Stimulated activated CD8-positive, alpha-beta memory T cell treated with anti-CD3 and anti-CD28 coated beads, Interleukin-7, amount 100 ng/mL, for 48 hours (primary cell): ENCODE measurements around the gene LONP1.
"Not testable (repeated sequence)": the region's sequence is repeated elsewhere in the genome, so short reads cannot be mapped to it uniquely, and the experiment has no call there.

Source experiments
- DNase-seq, 2 donors: peaks; one replicate each; pipeline ENCODE4 v3.0.0-alpha.2; 2020; ENCODE audit warnings: low read depth in 1 of 2; ENCODE audit errors: extremely low read depth in 1 of 2

Gene LONP1, protein sequence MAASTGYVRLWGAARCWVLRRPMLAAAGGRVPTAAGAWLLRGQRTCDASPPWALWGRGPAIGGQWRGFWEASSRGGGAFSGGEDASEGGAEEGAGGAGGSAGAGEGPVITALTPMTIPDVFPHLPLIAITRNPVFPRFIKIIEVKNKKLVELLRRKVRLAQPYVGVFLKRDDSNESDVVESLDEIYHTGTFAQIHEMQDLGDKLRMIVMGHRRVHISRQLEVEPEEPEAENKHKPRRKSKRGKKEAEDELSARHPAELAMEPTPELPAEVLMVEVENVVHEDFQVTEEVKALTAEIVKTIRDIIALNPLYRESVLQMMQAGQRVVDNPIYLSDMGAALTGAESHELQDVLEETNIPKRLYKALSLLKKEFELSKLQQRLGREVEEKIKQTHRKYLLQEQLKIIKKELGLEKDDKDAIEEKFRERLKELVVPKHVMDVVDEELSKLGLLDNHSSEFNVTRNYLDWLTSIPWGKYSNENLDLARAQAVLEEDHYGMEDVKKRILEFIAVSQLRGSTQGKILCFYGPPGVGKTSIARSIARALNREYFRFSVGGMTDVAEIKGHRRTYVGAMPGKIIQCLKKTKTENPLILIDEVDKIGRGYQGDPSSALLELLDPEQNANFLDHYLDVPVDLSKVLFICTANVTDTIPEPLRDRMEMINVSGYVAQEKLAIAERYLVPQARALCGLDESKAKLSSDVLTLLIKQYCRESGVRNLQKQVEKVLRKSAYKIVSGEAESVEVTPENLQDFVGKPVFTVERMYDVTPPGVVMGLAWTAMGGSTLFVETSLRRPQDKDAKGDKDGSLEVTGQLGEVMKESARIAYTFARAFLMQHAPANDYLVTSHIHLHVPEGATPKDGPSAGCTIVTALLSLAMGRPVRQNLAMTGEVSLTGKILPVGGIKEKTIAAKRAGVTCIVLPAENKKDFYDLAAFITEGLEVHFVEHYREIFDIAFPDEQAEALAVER

DNA sequence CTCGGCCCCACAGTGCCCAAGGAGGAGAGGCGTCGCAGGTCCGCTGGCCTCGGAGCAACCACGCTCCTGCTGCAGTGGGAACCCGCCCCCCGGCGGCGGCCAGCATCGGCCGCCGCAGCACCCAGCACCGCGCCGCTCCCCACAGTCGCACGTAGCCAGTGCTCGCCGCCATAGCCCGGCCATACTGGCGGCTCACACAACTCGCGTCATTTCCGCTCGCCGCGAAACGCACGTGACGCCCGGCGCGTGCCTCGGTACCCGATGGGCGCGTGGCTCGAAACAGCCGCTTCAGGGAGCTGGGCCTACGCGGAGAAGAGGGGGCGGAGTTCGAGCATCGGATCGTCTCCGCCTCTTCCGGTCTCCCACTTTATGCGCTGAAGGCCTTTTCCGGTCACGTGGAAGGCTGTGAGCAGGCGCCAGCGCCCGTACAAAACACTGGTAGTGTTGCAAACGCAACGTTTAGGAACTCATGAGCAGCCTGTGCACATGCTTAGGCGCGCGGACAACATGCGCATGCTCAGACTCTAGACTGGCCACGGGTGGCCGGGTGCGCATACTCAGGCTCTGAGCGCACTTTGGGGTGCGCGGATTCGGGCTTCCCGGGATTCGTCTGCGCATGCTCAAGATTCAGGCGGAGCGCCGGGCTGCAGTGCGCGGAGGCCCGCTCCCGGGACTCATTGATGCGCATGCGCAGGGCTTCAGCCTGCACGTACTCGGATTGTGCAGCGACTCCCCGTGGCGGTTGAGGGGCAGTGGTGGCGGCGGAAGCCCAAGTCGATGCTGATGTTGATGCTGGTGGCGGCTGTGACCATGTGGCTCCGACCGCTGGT lies at the start of gene LONP1, which contains the start of gene CATSPERD:
LONP1 (minus strand) TSS at position 186 of the 830 bp plus-strand sequence; CDS start at position 172, 14 bp downstream.
CATSPERD (plus strand) TSS at position 677 of the 830 bp plus-strand sequence; CDS start at position 778, 101 bp downstream.
- peak; percentile 96 for DNase-seq

DNA sequence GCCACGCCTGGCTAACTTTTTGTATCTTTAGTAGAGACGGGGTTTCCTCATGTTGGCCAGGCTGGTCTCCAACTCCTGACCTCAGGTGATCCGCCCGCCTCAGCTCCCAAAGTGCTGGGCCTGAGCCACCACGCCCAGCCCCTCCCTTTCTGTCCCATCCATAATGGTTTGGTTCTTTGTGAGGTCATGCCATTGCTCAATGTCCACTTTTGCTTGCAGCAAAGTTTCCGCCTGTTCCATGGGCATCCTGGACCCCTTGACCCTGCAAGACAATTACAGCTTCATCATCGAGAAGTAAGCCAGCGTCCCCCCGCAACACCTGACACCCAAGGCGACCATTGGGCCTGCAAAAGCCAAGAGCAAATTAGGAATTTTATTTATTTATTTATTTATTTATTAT lies 48.0 kb upstream of the LONP1 start:
- no peak for DNase-seq

DNA sequence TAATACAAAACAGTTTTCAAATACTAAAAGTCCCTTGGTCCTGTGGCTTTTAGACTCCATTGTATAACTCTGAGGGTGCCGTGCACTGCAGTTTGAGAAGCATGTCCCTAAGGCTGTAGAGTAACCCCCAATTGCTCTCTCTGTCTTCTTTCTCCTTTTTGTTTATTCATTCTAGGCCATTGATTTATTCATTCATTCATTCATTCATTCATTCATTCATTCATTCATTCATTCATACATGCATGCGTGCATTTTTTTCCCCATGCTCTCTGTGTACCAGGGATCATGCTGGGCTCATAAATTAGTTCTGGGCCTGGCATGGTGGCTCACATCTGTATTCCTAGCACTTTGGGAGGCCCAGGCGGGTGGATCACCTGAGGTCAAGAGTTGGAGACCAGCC lies 45.3 kb upstream of the LONP1 start:
- DNase-seq, result no peak

DNA sequence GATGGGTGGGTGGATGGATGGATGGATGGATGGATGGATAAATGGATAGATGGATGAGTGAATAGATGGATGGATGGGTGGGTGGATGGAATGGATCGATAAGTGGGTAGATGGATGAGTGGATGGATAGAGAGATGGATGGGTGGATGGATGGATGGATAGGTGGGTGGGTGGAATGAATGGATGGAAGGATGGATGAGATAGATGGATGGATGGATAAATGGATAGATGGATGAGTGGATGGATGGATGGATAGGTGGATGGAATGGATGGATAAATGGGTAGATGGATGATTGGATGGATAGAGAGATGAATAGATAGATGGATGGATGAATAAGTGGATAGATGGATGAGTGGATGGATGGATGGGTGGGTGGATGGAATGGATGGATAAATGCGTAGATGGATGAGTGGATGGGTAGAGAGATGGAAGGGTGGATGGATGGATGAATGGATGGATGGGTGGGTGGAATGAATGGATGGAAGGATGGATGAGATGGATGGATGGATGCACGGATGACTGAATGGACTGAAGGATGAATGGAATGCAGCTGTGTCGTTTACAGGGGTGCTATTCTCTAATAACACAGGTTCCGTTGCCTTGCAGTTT lies 42.8 kb upstream of the LONP1 start:
- DNase-seq, result no peak

DNA sequence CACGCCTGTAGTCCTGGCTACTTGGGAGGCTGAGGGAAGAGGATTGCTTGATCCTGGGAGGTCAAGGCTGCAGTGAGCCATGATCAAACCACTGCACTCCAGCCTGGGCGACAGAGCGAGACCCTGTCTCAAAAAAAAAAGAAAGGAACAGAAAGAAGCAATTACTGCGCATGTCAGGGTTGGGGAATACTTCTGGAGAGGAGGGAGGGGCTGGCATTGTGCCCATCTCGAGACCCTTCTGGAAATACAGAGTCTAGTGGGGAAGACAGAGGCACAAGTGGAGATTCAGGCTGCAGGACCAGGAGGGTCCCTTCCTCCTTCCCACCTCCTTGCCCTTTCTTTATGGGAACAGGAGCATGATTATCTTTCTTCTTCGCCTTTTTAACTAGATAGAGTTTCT lies 33.8 kb upstream of the LONP1 start:
- DNase-seq, result no peak

DNA sequence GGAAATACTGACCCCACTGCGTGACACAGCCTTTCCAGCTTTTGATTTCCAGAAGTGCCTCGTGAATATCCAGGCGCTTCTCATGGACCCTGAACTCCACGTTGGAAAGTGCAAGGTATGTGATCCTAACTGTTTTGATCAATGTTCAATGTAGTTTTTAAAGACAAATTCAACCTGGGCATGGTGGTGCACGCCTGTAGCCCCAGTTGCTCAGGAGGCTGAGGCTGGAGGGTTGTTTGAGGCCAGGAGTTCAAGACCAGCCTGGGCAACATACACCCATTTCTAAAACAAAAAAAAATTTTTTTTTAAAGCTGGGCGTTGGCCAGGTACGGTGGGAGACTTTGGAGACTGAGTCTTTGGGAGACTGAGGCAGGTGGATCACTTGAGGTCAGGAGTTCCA lies 31.8 kb upstream of the LONP1 start:
- DNase-seq, result no peak

DNA sequence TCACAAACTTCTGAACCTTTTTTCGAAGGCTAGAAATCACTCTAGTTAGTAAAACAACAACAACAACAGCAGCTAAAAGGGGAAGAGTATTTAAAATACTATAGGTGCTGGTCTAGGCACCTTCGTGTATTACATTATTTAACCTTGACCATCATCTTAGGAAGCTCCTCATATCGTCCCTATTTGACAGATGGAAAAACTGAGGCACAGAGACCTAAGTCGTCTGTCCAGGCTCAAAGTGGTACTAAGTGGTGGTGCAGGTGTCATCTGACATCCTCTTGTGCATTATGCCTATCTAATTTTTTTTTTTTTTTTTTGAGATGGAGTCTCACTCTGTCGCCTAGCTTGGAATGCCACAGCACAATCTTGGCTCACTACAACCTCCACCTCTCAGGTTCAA lies 29.6 kb upstream of the LONP1 start:
- no peak for DNase-seq

DNA sequence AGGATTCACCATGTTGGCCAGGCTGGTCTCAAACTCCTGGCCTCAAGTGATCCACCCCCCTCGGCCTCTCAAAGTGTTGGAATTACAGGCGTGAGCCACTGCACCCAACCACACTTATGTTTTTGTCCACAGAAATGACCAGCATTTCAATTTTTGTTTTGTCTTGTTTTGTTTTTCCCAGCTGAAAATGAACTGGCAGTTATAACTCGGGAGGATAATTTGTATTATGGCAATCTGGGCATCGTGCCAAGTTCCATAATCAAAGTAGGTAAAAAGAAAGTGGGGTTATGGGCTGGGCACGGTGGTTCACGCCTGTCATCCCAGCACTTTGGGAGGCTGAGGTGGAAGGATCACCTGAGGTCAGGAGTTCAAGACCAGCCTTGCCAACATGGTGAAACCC lies 29.0 kb upstream of the LONP1 start:
- DNase-seq, result not testable (repeated sequence)

DNA sequence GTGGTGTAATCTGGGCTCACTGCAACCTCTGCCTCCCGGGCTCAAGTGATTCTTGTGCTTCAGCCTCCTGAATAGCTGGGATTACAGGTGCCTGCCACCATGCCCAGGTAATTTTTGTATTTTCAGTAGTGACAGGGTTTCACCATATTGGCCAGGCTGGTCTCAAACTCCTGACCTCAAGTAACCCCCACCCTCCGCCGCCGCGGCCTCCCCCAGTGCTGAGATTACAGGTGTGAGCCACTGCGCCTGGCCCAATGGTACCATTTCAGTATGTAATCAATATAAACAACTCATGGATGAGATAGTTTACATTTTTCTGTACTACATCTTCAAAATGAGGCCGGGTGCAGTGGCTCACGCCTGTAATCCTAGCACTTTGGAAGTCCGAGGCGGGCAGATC lies 25.1 kb upstream of the LONP1 start:
- not testable (repeated sequence) for DNase-seq

DNA sequence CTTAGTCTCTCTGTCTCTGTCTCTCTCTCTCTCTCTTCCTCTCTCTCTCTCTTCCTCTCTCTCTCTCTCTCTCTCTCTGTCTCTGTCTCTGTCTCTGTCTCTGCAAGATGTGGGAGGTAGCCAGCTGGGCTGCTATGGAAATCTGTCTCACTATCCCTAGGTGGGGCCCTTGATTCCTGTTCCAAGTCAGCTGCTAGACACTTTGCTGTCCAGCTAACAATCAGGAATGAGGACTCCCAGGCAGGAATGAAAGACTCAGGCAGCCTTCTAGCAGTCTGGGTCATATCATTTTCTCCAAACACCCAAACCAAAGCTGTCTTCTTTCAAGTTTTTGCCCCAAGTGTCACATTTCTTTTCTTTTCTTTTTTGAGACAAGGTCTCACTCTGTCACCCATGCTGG lies 23.7 kb upstream of the LONP1 start:
- DNase-seq, result no peak

DNA sequence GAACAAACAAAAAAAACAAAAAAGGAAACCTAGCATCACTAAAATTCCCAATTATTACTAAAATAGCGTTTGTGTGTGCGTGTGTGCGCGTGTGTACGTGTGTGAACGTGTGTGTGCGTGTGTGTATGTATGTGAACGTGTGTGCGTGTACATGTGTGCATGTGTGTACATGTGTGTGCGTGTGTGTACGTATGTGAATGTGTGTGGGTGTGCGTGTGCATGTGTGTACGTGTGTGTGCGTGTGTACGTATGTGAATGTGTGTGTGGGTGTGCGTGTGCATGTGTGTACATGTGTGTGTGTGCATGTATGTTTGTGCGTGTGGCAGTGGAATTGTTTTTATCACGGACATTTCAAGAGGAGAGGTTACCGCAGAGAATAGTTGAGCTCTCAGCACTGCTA lies 22.1 kb upstream of the LONP1 start:
- no peak for DNase-seq

DNA sequence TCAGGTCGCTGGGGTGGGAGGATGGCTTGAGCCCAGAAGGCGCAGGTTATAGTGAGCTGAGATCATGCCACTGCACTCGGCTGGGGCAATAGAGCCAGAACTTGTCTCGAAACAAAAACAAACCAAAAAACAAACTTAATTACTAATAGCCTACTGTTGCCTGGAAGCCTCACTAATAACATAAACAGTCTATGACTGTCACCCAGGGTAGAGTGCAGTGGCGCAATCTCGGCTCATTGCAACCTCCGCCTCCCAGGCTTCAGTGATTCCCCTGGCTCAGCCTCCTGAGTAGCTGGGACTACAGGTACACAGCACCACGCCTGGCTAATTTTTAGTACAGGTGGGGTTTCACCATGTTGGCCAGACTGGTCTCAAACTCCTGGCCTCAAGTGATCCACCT lies 18.5 kb upstream of the LONP1 start:
- no peak for DNase-seq

DNA sequence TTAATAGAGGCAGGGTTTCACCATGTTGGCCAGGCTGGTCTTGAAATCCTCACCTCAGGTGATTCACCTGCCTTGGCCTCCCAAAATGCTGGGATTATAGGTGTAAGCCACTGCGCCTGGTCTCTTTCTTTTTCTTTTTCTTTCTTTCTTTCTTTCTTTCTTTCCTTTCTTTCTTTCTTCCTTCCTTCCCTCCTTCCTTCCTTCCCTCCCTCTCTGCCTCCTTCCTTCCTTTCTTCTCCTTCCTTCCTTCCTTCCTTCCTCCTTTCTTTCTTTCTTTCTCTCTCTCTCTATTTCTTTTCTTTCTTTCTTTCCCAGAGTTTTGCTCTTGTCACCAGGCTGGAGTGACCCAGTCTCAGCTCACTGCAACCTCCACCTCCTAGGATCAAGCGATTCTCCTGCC lies 13.2 kb upstream of the LONP1 start:
- DNase-seq, result not testable (repeated sequence)

DNA sequence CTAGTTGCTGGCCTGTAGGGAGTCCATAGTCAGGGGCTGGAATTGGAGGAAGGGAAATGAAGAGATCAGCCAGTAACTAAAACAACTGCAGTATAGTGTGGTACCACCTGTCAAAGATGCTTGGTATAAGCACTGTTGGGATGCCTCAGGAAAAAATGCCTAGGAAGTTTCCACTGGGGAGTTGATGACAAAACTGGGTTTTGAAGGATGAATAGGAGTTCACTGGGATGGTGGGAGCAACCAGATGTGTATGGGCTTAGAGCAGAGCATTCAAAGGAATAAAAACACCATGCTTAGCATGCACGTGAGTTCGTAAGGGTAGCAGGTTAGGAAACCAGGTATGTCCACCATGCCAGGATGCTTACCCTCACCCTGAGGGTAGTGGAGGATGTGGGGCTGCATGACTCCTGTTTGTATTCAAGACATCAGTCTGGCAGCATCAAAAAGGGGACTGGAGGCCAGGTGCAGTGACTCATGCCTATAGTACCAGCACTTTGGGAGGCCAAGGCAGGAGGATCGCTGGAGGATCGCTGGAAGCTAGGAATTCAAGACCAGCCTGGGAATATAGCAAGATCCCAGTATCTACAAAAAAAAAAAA lies 7.6 kb upstream of the LONP1 start:
- no peak for DNase-seq

DNA sequence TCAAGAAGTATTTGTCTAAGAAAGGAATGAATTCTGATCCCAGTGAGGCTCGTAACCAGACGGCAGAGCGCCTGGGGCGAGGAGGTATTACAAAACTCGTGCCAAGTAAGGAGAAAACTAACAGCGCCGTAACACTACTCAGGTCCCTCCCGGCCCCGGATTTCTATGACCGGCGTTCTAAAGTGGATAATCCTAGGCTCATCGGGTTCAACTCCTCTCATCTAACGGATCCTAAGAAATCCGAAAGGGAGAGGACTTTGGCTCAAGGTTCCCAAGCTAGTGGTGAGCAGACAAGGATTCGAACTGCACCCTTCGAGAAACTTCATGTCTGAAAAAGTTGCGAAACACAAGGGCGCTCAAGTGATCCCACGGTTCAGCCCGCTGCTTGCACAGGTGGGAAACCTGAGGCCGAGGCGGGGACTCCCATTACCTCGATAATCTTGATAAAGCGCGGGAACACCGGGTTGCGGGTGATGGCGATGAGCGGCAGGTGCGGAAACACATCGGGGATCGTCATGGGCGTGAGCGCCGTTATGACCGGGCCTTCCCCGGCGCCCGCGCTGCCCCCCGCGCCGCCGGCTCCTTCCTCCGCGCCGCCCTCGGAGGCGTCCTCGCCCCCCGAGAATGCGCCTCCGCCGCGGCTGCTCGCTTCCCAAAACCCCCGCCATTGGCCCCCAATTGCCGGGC lies 529 bp downstream of the LONP1 start:
- no peak for DNase-seq

DNA sequence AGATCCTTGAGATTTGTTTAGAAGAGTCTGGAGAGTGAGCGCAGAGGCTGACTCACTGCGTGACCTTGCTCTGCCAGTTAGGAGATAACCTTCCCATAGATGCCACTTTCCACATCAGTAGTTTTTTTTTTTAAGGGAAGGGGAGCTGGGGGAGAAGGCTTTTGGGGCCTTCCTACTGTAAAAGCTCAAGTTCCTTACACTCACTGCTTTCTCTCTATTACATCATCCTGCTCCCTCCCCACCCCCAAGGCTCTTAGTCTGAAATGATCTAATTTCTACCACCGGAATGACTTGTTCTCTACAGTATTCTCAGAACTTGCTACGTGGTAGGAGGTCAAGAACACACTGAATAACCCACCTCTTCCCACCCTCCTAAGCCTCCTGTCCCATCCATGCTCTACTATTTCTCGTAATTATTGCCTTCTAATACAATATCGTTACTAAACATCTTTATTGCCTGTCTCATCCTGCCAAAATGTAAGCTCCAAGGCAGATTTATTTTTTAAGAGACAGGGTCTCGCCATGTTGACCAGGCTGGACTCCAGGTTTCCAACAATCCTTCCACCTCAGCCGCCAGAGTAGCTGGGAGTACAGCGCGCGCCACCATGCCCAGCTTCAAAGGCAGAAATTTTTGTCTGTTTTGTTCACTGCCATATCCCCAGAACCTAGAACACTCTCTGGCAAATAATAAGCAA lies 1.2 kb downstream of the LONP1 start:
- peak in 1 of 2 donors; percentile 60 for DNase-seq

DNA sequence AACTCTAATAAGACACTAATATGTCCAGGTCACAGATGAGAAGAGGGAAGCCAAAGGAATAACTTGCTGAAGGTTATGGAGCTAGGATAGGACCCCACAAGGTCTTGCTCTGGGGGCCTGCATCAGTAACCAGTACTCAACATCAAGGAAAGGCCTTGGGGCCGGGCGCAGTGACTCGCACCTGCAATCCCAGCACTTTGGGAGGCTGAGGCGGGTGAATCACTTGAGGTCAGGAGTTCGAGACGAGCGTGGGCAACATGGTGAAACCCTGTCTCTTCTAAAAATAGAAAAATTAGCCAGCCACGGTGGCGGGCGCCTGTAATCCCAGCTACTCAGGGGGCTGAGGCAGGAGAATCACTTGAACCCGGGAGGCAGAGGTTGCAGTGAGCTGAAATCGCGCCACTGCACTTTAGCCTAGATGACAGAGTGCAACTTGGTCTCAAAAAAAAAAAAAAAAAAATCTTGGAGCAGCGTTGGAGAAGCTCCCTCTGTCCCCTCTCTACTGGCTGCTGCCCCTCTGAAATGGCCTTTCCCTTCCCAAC lies 1.8 kb downstream of the LONP1 start:
- DNase-seq, result peak; percentile 40 to 73

DNA sequence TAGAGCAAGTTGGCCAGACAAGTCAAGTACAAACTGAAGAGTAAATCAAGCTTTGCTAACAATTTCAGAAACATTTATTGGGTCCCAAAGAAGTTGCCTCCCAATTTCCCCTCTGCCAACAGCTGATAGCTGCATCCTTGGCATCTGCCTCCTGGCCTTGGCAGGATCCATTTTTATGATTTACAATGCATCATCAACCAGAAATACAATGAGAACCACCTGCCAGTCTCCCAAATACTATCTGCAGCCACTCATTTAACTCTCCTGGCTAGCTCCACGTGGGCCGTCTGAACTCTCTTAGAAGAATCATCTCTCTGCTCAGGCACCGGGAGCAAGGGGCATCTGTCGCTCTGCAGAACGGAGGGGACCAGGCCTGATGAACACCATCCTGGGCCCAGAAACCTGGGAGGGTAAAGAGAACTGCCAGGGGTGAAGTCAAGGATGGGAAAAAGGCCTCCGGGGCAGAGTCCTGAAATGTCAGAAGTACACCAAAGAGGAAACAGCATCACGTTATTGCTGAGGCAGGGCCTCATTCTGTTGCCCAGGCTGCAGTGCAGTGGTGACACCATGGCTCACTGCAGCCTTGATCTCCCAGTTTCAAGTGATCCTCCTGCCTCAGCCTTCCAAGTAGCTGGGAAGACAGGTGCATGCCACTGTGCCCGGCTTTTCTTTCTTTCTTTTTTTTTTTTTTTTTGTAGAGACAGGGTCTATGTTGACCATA lies 2.6 kb downstream of the LONP1 start:
- no peak for DNase-seq
